ENCODE measurements around the gene FCRL5.

The FCRL5 gene

GRCh38 chr1:157539568-157539967 is 12.7 kb downstream of the FCRL5 start (continued):
- TF ChIP-seq, protein P1, sequence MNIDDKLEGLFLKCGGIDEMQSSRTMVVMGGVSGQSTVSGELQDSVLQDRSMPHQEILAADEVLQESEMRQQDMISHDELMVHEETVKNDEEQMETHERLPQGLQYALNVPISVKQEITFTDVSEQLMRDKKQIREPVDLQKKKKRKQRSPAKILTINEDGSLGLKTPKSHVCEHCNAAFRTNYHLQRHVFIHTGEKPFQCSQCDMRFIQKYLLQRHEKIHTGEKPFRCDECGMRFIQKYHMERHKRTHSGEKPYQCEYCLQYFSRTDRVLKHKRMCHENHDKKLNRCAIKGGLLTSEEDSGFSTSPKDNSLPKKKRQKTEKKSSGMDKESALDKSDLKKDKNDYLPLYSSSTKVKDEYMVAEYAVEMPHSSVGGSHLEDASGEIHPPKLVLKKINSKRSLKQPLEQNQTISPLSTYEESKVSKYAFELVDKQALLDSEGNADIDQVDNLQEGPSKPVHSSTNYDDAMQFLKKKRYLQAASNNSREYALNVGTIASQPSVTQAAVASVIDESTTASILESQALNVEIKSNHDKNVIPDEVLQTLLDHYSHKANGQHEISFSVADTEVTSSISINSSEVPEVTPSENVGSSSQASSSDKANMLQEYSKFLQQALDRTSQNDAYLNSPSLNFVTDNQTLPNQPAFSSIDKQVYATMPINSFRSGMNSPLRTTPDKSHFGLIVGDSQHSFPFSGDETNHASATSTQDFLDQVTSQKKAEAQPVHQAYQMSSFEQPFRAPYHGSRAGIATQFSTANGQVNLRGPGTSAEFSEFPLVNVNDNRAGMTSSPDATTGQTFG (tag by site-specific recombination; IDR thresholded peaks at IDR 0.05; ENCODE audit: borderline replicate concordance): no peak
- no peak for TF ChIP-seq ZNF629 (tag by site-specific recombination; IDR thresholded peaks at IDR 0.05)
- TF ChIP-seq HOXC10 (CRISPR knock-in tag; IDR thresholded peaks at IDR 0.05): no peak
- no peak for TF ChIP-seq ZNF660 (tag by site-specific recombination; IDR thresholded peaks at IDR 0.05)
- no peak for TF ChIP-seq ZNF26 (tag by site-specific recombination; IDR thresholded peaks at IDR 0.05)
- no peak for TF ChIP-seq ZNF169 (tag by site-specific recombination; IDR thresholded peaks at IDR 0.05)
- no peak for TF ChIP-seq ZFHX2 (tag by site-specific recombination; conservative IDR thresholded peaks at IDR 0.05)

DNA sequence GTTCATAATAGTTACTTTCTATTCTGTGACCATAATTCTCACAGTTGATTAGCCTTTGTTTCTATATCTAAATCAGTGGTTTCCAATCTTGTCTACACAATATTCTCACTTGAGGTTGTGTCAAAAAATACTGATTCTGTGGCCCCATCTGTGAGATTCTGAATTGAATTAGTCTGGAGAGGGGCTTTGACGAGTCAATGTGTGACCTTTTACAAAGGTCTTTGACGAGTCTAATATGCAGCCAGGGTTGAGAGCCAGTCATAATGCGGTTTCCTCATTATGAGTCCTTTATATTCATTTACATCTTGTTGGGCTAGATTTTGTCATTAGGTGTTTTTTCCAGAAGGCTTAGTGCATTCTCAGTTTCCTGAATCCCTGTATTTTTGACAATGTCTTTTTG is 19.7 kb downstream of the FCRL5 start:
- H3K9me3 ChIP-seq (ENCODE audit: control insufficient read depth, insufficient read depth, low read depth, low read length): no peaks in the 10 kb centered on the region
- H3K36me3 ChIP-seq (ENCODE audit: control insufficient read depth in 2 of 2, insufficient read depth in 1 of 2, low read length in 2 of 2): no peaks in the 10 kb centered on the region
- no peak overlapping the region for H3K4me3 ChIP-seq (ENCODE audit: low read depth, low read length)
- CTCF ChIA-PET: no interaction called here
- TF ChIP-seq TRIM28 (IDR thresholded peaks at IDR 0.05; ENCODE audit: borderline replicate concordance, low read length) (no peak), ZBTB7A (tag by site-specific recombination; IDR thresholded peaks at IDR 0.05; ENCODE audit: low read depth) (no peak), ZNF155 (tag by site-specific recombination; IDR thresholded peaks at IDR 0.05) (no peak), OSR2 (tag by site-specific recombination; IDR thresholded peaks at IDR 0.05) (no peak), ZSCAN30 (tag by site-specific recombination; IDR thresholded peaks at IDR 0.05) (no peak), ZNF600 (tag by site-specific recombination; IDR thresholded peaks at IDR 0.05) (no peak), ZNF639 (tag by site-specific recombination; IDR thresholded peaks at IDR 0.05) (no peak), RBAK (tag by site-specific recombination; IDR thresholded peaks at IDR 0.05) (no peak), ZNF488 (tag by site-specific recombination; IDR thresholded peaks at IDR 0.05) (no peak), ZNF335 (tag by site-specific recombination; conservative IDR thresholded peaks at IDR 0.05) (no peak), ZNF623 (tag by site-specific recombination; IDR thresholded peaks at IDR 0.05) (no peak), ZNF324 (tag by site-specific recombination; IDR thresholded peaks at IDR 0.05) (no peak), ZNF174 (tag by site-specific recombination; IDR thresholded peaks at IDR 0.05) (no peak), ZNF157 (tag by site-specific recombination; IDR thresholded peaks at IDR 0.05) (no peak), HOXA7 (CRISPR knock-in tag; IDR thresholded peaks at IDR 0.05; ENCODE audit: borderline replicate concordance) (no peak), ZNF114 (tag by site-specific recombination; IDR thresholded peaks at IDR 0.05) (no peak), ZNF175 (tag by site-specific recombination; IDR thresholded peaks at IDR 0.05) (no peak)
- TF ChIP-seq, protein P2, sequence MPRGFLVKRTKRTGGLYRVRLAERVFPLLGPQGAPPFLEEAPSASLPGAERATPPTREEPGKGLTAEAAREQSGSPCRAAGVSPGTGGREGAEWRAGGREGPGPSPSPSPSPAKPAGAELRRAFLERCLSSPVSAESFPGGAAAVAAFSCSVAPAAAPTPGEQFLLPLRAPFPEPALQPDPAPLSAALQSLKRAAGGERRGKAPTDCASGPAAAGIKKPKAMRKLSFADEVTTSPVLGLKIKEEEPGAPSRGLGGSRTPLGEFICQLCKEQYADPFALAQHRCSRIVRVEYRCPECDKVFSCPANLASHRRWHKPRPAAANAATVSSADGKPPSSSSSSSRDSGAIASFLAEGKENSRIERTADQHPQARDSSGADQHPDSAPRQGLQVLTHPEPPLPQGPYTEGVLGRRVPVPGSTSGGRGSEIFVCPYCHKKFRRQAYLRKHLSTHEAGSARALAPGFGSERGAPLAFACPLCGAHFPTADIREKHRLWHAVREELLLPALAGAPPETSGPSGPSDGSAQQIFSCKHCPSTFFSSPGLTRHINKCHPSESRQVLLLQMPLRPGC (tag by site-specific recombination; IDR thresholded peaks at IDR 0.05): no peak
- TF ChIP-seq, protein P1 (tag by site-specific recombination; IDR thresholded peaks at IDR 0.05; ENCODE audit: borderline replicate concordance): no peak
- H3K4me1 ChIP-seq (ENCODE audit: control insufficient read depth, insufficient read depth, low read length): no peaks in the 10 kb centered on the region
- POLR2A ChIA-PET: no interaction called here
- no peak overlapping the region for H3K27ac ChIP-seq (ENCODE audit: extremely low read depth, low read depth, low read length)
